ENCODE results near the gene GLI3.

The GLI3 gene

DNA sequence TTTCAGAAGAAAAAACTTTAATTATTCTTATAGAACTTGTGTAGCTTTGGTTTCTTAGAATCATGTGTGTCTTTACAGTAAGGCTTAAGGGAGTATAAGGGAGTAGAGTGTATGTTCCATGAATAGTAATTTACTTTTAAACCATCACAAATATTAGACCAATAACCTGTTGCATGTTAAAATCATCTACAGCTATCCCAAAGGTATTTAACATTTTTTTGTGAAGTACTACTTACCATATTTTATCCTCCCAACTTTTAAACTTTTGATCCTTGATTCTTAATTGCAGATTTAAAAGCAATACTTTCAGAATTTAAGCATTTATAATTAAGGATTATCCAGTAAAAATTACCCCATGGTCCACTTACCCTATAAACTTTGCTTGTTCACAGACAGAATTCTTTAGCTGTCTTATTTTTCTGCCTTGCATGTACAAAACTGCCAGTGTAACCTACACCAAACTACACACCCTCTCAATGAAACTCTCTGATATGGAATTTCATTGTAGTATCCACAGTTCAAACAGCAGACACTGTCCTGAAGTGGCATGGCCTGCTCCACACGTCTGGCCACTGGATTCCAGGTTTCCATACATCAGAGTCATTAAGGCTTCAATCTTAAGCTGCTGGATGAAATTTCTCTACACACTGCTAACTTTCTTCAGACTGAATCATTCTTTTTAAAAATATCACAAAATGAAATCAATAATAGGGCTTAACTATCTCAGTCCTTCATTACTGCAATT is 5.8 kb downstream of the GLI3 start:
- in situ Hi-C loops (cut with HindIII; ENCODE audit: low pct_ligation_motif_present, low sequenced_read_pairs): loop anchor here (25.0 kb wide), 1 partner anchor 244 kb away; no protein-coding TSS in a partner anchor
- Histone ChIP-seq H3K4me3 (ENCODE audit: low read depth, low read length) (no peak overlapping the region), H3K27ac (no peak overlapping the region), H3K36me3 (replicated peaks) (no peaks in the 10 kb centered on the region), H3K27me3 (replicated peaks) (no peaks in the 10 kb centered on the region)
- TF ChIP-seq, protein P1, sequence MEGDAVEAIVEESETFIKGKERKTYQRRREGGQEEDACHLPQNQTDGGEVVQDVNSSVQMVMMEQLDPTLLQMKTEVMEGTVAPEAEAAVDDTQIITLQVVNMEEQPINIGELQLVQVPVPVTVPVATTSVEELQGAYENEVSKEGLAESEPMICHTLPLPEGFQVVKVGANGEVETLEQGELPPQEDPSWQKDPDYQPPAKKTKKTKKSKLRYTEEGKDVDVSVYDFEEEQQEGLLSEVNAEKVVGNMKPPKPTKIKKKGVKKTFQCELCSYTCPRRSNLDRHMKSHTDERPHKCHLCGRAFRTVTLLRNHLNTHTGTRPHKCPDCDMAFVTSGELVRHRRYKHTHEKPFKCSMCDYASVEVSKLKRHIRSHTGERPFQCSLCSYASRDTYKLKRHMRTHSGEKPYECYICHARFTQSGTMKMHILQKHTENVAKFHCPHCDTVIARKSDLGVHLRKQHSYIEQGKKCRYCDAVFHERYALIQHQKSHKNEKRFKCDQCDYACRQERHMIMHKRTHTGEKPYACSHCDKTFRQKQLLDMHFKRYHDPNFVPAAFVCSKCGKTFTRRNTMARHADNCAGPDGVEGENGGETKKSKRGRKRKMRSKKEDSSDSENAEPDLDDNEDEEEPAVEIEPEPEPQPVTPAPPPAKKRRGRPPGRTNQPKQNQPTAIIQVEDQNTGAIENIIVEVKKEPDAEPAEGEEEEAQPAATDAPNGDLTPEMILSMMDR (IDR thresholded peaks at IDR 0.05; ENCODE audit: low read depth, low read length, missing control alignments): no peak
- no peak for DNase-seq

DNA sequence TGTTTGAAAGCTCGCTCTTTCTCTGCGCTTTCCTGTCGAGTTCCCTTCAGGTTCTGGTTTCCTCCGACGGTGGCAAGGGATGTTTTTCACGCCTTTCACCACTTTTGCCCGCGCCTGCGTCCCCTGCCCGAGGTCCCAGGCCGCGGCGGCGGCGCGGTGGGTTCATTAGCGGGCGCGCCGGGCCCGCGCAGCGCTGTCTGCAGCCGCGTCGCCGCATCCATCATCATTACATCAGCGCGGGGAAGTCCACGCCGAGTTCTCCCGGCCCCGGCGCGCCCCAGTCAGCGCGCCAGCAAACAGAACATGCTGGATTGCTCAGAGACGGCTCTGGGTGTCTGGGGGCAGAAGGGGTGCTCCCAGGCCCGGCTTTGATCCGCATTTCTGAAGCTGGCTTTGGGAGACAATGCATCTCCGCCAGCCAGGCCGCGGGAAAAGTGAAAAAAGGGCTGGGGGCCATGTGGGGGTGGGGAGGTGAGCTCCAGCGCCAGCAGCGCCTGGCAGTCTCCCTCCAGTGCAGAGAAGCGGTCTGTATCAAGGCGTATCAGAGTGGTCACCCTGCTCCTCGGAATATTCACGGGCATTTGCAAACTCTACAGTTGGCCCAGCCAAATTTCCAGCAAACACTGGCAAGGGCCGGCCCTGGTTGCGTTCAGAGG is 8.9 kb downstream of the GLI3 start:
- in situ Hi-C loops (cut with HindIII; ENCODE audit: low pct_ligation_motif_present, low sequenced_read_pairs): loop anchor here (25.0 kb wide), 1 partner anchor 241 kb away; no protein-coding TSS in a partner anchor
- H3K27ac ChIP-seq: no peak overlapping the region
- TF ChIP-seq, protein P1 (IDR thresholded peaks at IDR 0.05; ENCODE audit: low read depth, low read length, missing control alignments): no peak
- H3K27me3 ChIP-seq (replicated peaks): no peaks in the 10 kb centered on the region
- peak overlapping the region; percentile 45 for H3K4me3 ChIP-seq (ENCODE audit: low read depth, low read length)
- no peaks in the 10 kb centered on the region for H3K36me3 ChIP-seq (replicated peaks)
- peak; percentile 15 for DNase-seq

DNA sequence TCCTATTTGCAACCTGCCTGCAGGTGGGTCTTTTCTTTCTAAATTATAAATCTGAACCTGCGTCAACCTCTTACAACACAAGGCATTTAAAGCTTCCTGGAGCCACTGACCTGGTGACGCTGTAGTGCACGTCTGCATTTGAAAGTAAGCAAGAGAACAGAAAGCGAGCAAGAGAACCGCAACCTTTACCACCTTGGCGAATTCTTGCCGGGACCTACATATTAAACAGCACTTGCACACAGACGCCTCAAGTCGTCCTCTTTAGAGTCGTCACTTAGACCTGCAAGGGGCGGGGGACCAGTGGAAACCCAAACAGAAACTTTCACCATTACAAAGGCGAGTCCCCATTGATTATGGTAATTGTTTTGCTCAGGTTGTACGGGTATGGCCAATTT is 9.5 kb downstream of the GLI3 start:
- TF ChIP-seq, protein P1 (IDR thresholded peaks at IDR 0.05; ENCODE audit: low read depth, low read length, missing control alignments): no peak
- DNase-seq: no peak
- no peaks in the 10 kb centered on the region for H3K36me3 ChIP-seq (replicated peaks)
- H3K27ac ChIP-seq: no peak overlapping the region
- in situ Hi-C loops (cut with HindIII; ENCODE audit: low pct_ligation_motif_present, low sequenced_read_pairs): loop anchor here (25.0 kb wide), 1 partner anchor 240 kb away; no protein-coding TSS in a partner anchor
- H3K27me3 ChIP-seq (replicated peaks): no peaks in the 10 kb centered on the region
- H3K4me3 ChIP-seq (ENCODE audit: low read depth, low read length): peak overlapping the region; percentile 45

DNA sequence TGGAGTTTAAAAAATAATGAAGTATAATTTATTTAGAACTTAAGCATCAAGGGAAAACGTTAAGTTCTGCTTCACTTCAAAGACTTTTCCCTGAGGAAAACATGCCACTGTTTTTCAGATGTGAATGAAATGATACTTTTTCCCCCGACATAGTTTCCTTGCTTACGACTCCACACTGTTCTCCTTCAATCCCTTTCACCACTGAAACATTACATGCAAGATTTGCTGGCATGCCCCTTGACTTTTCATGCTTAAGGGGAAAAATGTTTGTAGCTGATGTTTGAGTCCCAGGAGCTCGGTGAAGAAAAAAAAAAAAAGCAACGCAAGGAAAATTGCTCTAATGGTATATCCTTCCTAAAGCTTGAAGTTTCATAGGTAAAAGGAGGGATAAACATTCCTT is 10.0 kb downstream of the GLI3 start:
- TF ChIP-seq, protein P1 (IDR thresholded peaks at IDR 0.05; ENCODE audit: low read depth, low read length, missing control alignments): no peak
- in situ Hi-C loops (cut with HindIII; ENCODE audit: low pct_ligation_motif_present, low sequenced_read_pairs): loop anchor here (25.0 kb wide), 1 partner anchor 240 kb away; no protein-coding TSS in a partner anchor
- H3K27ac ChIP-seq: no peak overlapping the region

DNA sequence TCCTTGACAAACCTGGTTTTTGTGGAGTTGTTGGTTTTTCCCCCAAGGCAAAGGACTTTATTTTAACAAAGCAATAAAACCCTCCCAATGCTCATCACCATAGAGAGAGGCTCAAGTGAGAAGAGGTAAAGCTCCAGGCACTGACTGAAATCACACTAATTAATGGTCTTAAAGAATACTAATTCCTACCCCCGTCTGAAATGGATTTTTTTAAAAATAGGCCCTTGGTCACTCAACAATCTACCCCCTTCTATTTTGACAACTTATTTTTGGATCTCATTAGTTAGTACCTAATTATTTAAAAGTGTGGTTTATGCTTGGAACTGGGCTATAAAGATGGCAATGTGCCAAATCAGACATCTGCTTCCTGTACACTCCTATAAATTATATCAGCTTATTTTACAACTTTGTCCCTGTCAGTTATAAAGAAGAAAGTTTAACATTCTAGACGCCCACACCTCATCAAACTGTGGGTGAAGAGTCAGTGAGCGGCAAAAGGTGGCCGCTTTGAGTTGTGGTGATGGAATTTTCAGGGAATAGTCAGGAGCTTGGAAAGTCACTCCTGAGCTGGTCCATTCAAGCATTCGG is 10.6 kb downstream of the GLI3 start:
- Histone ChIP-seq H3K27me3 (replicated peaks) (no peaks in the 10 kb centered on the region), H3K36me3 (replicated peaks) (no peaks in the 10 kb centered on the region), H3K27ac (no peak overlapping the region), H3K4me3 (ENCODE audit: low read depth, low read length) (no peak overlapping the region)
- no peak for DNase-seq
- TF ChIP-seq, protein P1 (IDR thresholded peaks at IDR 0.05; ENCODE audit: low read depth, low read length, missing control alignments): no peak
- in situ Hi-C loops (cut with HindIII; ENCODE audit: low pct_ligation_motif_present, low sequenced_read_pairs): loop anchor here (25.0 kb wide), 1 partner anchor 239 kb away; no protein-coding TSS in a partner anchor

More for the DNA sequence above, 10.0 kb downstream of the GLI3 start:
- Histone ChIP-seq H3K4me3 (ENCODE audit: low read depth, low read length) (no peak overlapping the region), H3K27me3 (replicated peaks) (no peaks in the 10 kb centered on the region), H3K36me3 (replicated peaks) (no peaks in the 10 kb centered on the region)
- no peak for DNase-seq

All from brain microvascular endothelial cell (primary cell).